Motor neuron (in vitro differentiated cells): ENCODE results near the gene CD93. TPM values are rescaled to one million over a fixed set of nuclear protein-coding genes. Genes with fewer than 3 reads are reported as not detected.

Source experiments
- ATAC-seq, 8 experiments: fragments of 200-7000 bp; cut with Tn5 transposase; replicated peaks in 6 of 8; 2 replicates each; pipeline ENCODE4 v1.8.0; 2021; ENCODE audit warnings: mild to moderate bottlenecking in 8 of 8, moderate library complexity in 8 of 8
- H3K27ac ChIP-seq, 2 donors: fragments of 250-450 bp; sonication (Bioruptor Pico); 2 replicates each; pipeline ENCODE4 v1.9.0; 2021; ENCODE audit warnings: antibody characterized with exemption in 2 of 2, mild to moderate bottlenecking in 2 of 2, moderate library complexity in 1 of 2
- H3K4me1 ChIP-seq, 2 donors: fragments of 250-450 bp; sonication (Bioruptor Pico); replicated peaks in 1 of 2; 2 replicates each; pipeline ENCODE4 v1.6.1; 2021; ENCODE audit warnings: antibody characterized with exemption in 2 of 2, mild to moderate bottlenecking in 2 of 2, moderate library complexity in 1 of 2
- H3K4me3 ChIP-seq, 5 donors: fragments of 250-450 bp; sonication (Bioruptor Pico); 2 replicates each; pipeline ENCODE4 v1.9.0; 2021; ENCODE audit warnings: antibody characterized with exemption in 5 of 5, mild to moderate bottlenecking in 5 of 5, moderate library complexity in 4 of 5
- WGBS, 10 experiments: fragments of 450-650 bp; shearing (Covaris generic); methylation state at CpG; one replicate each; pipeline ENCODE4 v1.0.0; 2022; 5-methylcytosine and 5-hydroxymethylcytosine counted together
- in situ Hi-C, 9 experiments: fragments of 400-800 bp; cut with MboI; loops; one replicate each; pipeline ENCODE4 v1.15.0; 2021; ENCODE audit warnings: low sequenced_read_pairs in 9 of 9, low pct_unique_long_range_greater_than_20kb in 2 of 9; ENCODE audit not compliant: unreplicated experiment in 9 of 9
- total RNA-seq, 8 experiments: library from RNA; unstranded; fragments of 300-600 nt; gene quantifications; 2 replicates each; pipeline versions ENCODE4 v1.2.3 to v1.2.4, GENCODE V29; 2022

The CD93 gene
- total RNA-seq, 8 experiments from 2014 or later, result under 0.01 to 0.38 (median 0.09) TPM; not detected in 1

GRCh38 chr20:23065266-23066201 lies 20.6 kb downstream of the CD93 start:
- ATAC-seq, result no peak
- Histone ChIP-seq H3K27ac (no peak overlapping the region), H3K4me1 (peaks cover 0 to 10% of the 10 kb centered on the region in 2 donors), H3K4me3 (no peak overlapping the region)
- 0 to 78% (median 53%) methylated on average over 1 to 9 of the region's 9 CpGs; no CpG with 5 or more reads in 1 of the 10 experiments for WGBS, 10 experiments
- in situ Hi-C loops, result no loop called here

GRCh38 chr20:23063581-23063980 lies 22.5 kb downstream of the CD93 start:
- H3K4me1 ChIP-seq, result peaks cover 0 to 10% of the 10 kb centered on the region in 2 donors
- no peak overlapping the region for H3K4me3 ChIP-seq
- peak in 1 of 8 experiments; percentile 12 for ATAC-seq
- in situ Hi-C loops, result no loop called here
- no peak overlapping the region for H3K27ac ChIP-seq
- 60 to 100% (median 81%) methylated on average over 1 to 2 of the region's 2 CpGs; no CpG with 5 or more reads in 1 of the 10 experiments for WGBS, 10 experiments

- Histone ChIP-seq H3K27ac (no peak overlapping the region), H3K4me1 (peaks cover 0 to 10% of the 10 kb centered on the region in 2 donors), H3K4me3 (no peak overlapping the region)
- ATAC-seq, result peak in 1 of 8 experiments; percentile 67
- WGBS, 10 experiments, result 16 to 100% (median 85%) methylated on average over 1 to 3 of the region's 3 CpGs; no CpG with 5 or more reads in 1 of the 10 experiments
- in situ Hi-C loops, result no loop called here
These were observed 23.0 kb downstream of the CD93 start for GRCh38 chr20:23063168-23063567.

GRCh38 chr20:23062632-23063031 lies 23.5 kb downstream of the CD93 start:
- no peak for ATAC-seq

GRCh38 chr20:23061734-23062561 lies 24.2 kb downstream of the CD93 start:
- 5 to 81% (median 36%) methylated on average over 2 to 8 of the region's 8 CpGs; no CpG with 5 or more reads in 1 of the 10 experiments for WGBS, 10 experiments
- no peak overlapping the region for H3K4me3 ChIP-seq
- H3K27ac ChIP-seq, result no peak overlapping the region
- ATAC-seq, result peak in 3 of 8 experiments; percentile 74 to 89 (median 79)
- in situ Hi-C loops, result no loop called here
- H3K4me1 ChIP-seq, result peaks cover 0 to 10% of the 10 kb centered on the region in 2 donors

More at GRCh38 chr20:23062632-23063031, 23.5 kb downstream of the CD93 start:
- no peak overlapping the region for H3K27ac ChIP-seq
- peaks cover 0 to 10% of the 10 kb centered on the region in 2 donors for H3K4me1 ChIP-seq
- in situ Hi-C loops, result no loop called here
- no peak overlapping the region for H3K4me3 ChIP-seq

GRCh38 chr20:23061262-23061661 lies 24.9 kb downstream of the CD93 start:
- in situ Hi-C loops, result no loop called here
- WGBS, 10 experiments, result 20 to 100% (median 81%) methylated on average over 1 to 5 of the region's 5 CpGs; no CpG with 5 or more reads in 3 of the 10 experiments
- no peak for ATAC-seq
- peaks cover 0 to 10% of the 10 kb centered on the region in 2 donors for H3K4me1 ChIP-seq
- H3K4me3 ChIP-seq, result no peak overlapping the region
- H3K27ac ChIP-seq, result no peak overlapping the region

- no peak for ATAC-seq
- Histone ChIP-seq H3K4me3 (no peak overlapping the region), H3K4me1 (peaks cover 0 to 9% of the 10 kb centered on the region in 2 donors), H3K27ac (no peak overlapping the region)
- 17 to 93% (median 70%) methylated on average over 1 to 4 of the region's 4 CpGs; no CpG with 5 or more reads in 2 of the 10 experiments for WGBS, 10 experiments
- in situ Hi-C loops, result no loop called here
These were observed 25.5 kb downstream of the CD93 start for GRCh38 chr20:23060629-23061028.

- Histone ChIP-seq H3K4me3 (no peak overlapping the region), H3K4me1 (peaks cover 0 to under 1% of the 10 kb centered on the region in 2 donors), H3K27ac (no peak overlapping the region)
- in situ Hi-C loops, result loop anchor here in 1 of 9 experiments (10.0 kb wide), 2 partner anchors 175 to 285 kb away; no protein-coding TSS in a partner anchor
- ATAC-seq, result no peak
- WGBS, 10 experiments, result 73 to 90% (median 80%) methylated on average over 2 to 3 of the region's 3 CpGs; no CpG with 5 or more reads in 1 of the 10 experiments
These were observed 26.3 kb downstream of the CD93 start for GRCh38 chr20:23059846-23060245.

- no peak for ATAC-seq
- 61 to 100% (median 90%) methylated on average over 1 to 3 of the region's 3 CpGs; no CpG with 5 or more reads in 1 of the 10 experiments for WGBS, 10 experiments
- no peak overlapping the region for H3K27ac ChIP-seq
- in situ Hi-C loops, result loop anchor here in 1 of 9 experiments (10.0 kb wide), 2 partner anchors 176 to 286 kb away; no protein-coding TSS in a partner anchor
- H3K4me1 ChIP-seq, result no peaks in the 10 kb centered on the region
- no peak overlapping the region for H3K4me3 ChIP-seq
These were observed 27.1 kb downstream of the CD93 start for GRCh38 chr20:23059001-23059400.

GRCh38 chr20:23058240-23058639 lies 27.9 kb downstream of the CD93 start:
- Histone ChIP-seq H3K4me3 (no peak overlapping the region), H3K27ac (no peak overlapping the region), H3K4me1 (no peaks in the 10 kb centered on the region)
- 43 to 83% (median 60%) methylated on average over 1 of the region's 1 CpG; no CpG with 5 or more reads in 4 of the 10 experiments for WGBS, 10 experiments
- no peak for ATAC-seq
- in situ Hi-C loops, result loop anchor here in 1 of 9 experiments (10.0 kb wide), 2 partner anchors 177 to 287 kb away; no protein-coding TSS in a partner anchor

GRCh38 chr20:23052904-23053303 lies 33.2 kb downstream of the CD93 start:
- in situ Hi-C loops, result loop anchor here in 1 of 9 experiments (10.0 kb wide), 2 partner anchors 182 to 292 kb away; no protein-coding TSS in a partner anchor
- 76 to 100% (median 93%) methylated on average over 2 to 5 of the region's 5 CpGs; no CpG with 5 or more reads in 6 of the 10 experiments for WGBS, 10 experiments
- Histone ChIP-seq H3K27ac (no peak overlapping the region), H3K4me1 (peaks cover 0 to 14% of the 10 kb centered on the region in 2 donors), H3K4me3 (no peak overlapping the region)
- ATAC-seq, result no peak

GRCh38 chr20:23050847-23051627 lies 35.1 kb downstream of the CD93 start:
- no peak overlapping the region for H3K27ac ChIP-seq
- WGBS, 10 experiments, result 0 to 90% (median 7%) methylated on average over 1 to 24 of the region's 46 CpGs; no CpG with 5 or more reads in 3 of the 10 experiments
- ATAC-seq, result peak; percentile 30 to 75 (median 48)
- in situ Hi-C loops, result loop anchor here in 1 of 9 experiments (10.0 kb wide), 2 partner anchors 184 to 294 kb away; no protein-coding TSS in a partner anchor
- peaks cover 0 to 14% of the 10 kb centered on the region in 2 donors for H3K4me1 ChIP-seq
- peak overlapping the region in 3 of 5 donors; percentile 23 to 28 (median 24) for H3K4me3 ChIP-seq
